ENCODE measurements around the gene FOXP1.
A peak's percentile ranks its signal among the peaks of the same experiment; 100 is the strongest.

The FOXP1 gene

GRCh38 chr3:71229905-71230657 lies 353.4 kb downstream of the FOXP1 start:
- H3K4me3 ChIP-seq (ENCODE audit: low read depth, low read length): no peak overlapping the region
- no peak for TF ChIP-seq CTCF (IDR thresholded peaks at IDR 0.05; ENCODE audit: low read depth, low read length)

- no peak for TF ChIP-seq CTCF (IDR thresholded peaks at IDR 0.05; ENCODE audit: low read depth, low read length)
- H3K4me3 ChIP-seq (ENCODE audit: low read depth, low read length): no peak overlapping the region
Observed at GRCh38 chr3:71228156-71228866, 355.2 kb downstream of the FOXP1 start.

GRCh38 chr3:71227270-71227661 lies 356.3 kb downstream of the FOXP1 start:
- no peak for TF ChIP-seq CTCF (IDR thresholded peaks at IDR 0.05; ENCODE audit: low read depth, low read length)
- H3K4me3 ChIP-seq (ENCODE audit: low read depth, low read length): no peak overlapping the region

- TF ChIP-seq CTCF (IDR thresholded peaks at IDR 0.05; ENCODE audit: low read depth, low read length): no peak
- peak overlapping the region; percentile 43 for H3K4me3 ChIP-seq (ENCODE audit: low read depth, low read length)
Observed at GRCh38 chr3:71226565-71227269, 356.8 kb downstream of the FOXP1 start.

- TF ChIP-seq CTCF (IDR thresholded peaks at IDR 0.05; ENCODE audit: low read depth, low read length): no peak
- peak overlapping the region; percentile 43 for H3K4me3 ChIP-seq (ENCODE audit: low read depth, low read length)
Observed at GRCh38 chr3:71225951-71226564, 357.5 kb downstream of the FOXP1 start.

GRCh38 chr3:71225002-71225684 lies 358.4 kb downstream of the FOXP1 start:
- TF ChIP-seq CTCF (IDR thresholded peaks at IDR 0.05; ENCODE audit: low read depth, low read length): no peak
- peak overlapping the region; percentile 43 for H3K4me3 ChIP-seq (ENCODE audit: low read depth, low read length)

Data from WI38 (cell line).